CD4-positive, alpha-beta T cell treated with Interleukin-1 beta for 1 hour (primary cell): ENCODE measurements around the gene TOX2.

Experiments used
- DNase-seq, 2 donors: peaks; one replicate each; pipeline ENCODE4 v3.0.0-alpha.2; 2020 to 2022

Gene TOX2

GRCh38 chr20:43914311-43915210, at the start of gene TOX2:
TOX2 (plus strand) TSS chr20:43914852; CDS start chr20:43914892, 40 bp downstream.
- DNase-seq = peak; percentile 48 to 57

DNA sequence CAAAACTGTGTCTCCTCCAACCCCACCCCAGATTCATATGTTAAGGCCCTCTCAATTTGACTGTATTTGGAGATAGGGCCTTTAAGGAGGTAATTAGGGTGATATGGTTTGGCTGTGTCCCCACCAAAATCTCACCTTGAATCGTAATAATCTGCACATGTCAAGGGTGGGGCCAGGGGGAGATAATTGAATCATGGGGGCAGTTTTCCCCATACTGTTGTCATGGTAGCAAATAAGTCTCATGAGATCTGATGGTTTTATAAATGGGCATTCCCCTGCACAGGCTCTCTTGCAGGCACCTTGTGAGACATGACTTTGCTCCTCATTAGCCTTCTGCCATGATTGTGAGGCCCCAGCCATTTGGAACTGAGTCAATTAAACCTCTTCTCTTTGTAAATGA, 46.6 kb upstream of the TOX2 start:
- DNase-seq = no peak

DNA sequence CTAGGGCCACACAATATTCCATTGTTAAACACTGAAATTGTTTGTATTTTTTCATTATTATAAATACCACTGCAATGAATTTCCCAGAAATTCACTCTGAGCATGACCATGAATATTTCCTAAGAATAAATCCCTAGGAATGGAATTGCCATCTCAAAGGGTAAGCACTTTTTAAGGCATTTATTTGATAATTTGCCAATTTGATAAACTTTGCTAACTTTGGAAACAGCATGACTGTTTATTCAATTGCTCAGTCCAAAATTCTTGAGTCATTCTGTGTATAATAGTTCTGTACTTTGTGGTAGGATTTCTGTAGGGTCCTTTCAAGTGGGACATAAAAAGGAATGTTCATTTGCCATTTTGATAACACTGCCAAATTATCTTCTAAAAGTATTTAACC, 44.2 kb upstream of the TOX2 start:
- no peak for DNase-seq

- no peak for DNase-seq
Measured at GRCh38 chr20:43878776-43879175, 35.9 kb upstream of the TOX2 start.

- DNase-seq = no peak
Measured at GRCh38 chr20:43893930-43894329, 20.7 kb upstream of the TOX2 start.

GRCh38 chr20:43894491-43894890, 20.2 kb upstream of the TOX2 start:
- no peak for DNase-seq

- no peak for DNase-seq
Measured at GRCh38 chr20:43895235-43895634, 19.4 kb upstream of the TOX2 start.

- no peak for DNase-seq
Measured at GRCh38 chr20:43899274-43900120, 15.2 kb upstream of the TOX2 start.

DNA sequence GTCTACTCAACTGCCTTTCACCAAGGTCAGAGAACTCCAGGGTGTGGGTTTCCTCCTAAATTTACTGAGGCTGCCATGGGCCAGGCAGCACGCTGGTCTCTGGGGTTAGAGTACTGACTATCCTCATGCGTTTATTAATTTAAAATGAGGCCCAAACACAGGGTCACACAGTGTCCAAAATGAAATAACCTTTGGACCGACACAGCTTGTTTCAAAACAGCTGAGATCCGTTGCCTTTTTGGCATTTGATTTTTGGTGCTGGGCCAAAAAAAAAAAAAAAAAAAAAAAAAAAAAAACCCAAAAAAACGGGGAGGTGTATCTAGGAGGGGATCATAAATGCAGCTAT, 14.6 kb upstream of the TOX2 start:
- no peak for DNase-seq

- DNase-seq = no peak
Measured at GRCh38 chr20:43900496-43900895, 14.2 kb upstream of the TOX2 start.

GRCh38 chr20:43901296-43901695, 13.4 kb upstream of the TOX2 start:
- DNase-seq = no peak

- DNase-seq = no peak
Measured at GRCh38 chr20:43903953-43904826, 10.5 kb upstream of the TOX2 start.

DNA sequence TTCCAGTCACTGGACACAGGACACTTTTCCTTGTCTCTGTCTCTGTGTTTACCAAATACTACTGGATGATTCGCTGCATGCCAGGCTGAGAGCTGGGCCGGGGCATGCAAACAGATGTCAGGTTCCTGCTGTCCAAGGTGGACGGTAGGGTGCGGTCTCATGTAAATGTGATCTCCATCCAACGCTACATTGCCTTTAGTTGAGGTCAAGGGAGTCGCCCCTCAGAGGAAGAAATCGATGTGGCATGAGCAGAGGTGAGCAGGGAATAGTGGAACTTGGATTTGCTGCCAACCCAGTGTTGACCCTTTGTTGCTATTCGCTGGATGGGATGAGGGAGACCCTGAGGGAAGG, 9.8 kb upstream of the TOX2 start:
- no peak for DNase-seq

- DNase-seq = no peak
Measured at GRCh38 chr20:43906505-43907034, 8.1 kb upstream of the TOX2 start.

- no peak for DNase-seq
Measured at GRCh38 chr20:43909211-43909610, 5.4 kb upstream of the TOX2 start.

- DNase-seq = no peak
Measured at GRCh38 chr20:43909720-43910119, 4.9 kb upstream of the TOX2 start.

DNA sequence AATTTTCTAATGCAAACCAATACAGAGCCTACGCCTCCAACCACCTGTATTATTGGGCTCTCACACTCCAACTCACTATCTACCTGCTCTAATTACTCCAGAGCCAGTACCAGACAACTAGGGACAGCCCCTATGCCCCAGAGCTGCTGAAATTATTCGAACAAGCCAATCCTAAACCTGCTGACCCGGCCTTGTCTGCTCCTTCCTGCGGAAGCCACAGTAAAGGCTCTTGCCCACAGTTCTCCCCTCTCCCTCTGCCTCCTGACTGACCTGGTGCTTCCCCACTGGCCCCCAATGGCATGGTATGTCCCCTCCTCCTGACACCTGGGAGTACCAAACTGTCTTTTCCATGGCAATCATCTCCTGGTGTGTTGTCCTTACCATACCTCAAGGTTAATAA, 4.1 kb upstream of the TOX2 start:
- DNase-seq = no peak

GRCh38 chr20:43911066-43911465, 3.6 kb upstream of the TOX2 start:
- no peak for DNase-seq

DNA sequence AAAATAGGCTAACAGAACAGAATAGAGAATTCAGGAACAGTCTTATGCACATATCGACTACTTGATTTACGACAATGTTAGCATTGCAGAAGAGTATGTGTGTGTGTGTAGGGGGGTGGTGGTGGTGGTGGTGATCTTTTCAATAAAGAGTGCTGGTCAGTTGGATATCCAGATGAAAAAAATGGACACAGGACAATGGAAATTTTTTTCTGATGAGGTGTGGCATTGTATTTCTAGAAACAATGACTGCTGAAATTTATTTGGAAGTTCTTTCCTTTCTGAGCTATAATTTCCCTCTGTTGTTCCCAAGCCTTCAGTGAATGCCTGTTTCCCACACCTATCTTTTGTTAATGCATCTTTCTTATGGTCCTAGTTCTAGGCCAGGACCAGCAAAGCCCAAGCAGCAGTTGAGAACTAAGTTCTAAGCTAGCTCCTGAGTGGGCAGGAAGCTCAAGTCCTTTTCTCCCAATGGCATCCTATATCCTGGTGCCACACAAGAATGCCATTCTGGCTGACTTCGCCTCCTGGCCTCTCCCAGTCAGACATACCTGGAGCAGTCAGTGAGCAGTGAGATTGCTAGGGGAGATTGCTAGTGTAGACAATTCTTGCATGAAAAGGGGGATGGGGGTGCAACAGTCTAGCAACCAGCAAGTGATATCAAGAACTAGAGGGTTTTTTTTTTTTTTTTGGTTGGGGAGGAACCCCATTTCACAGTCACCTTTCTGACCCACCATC, 1.2 kb upstream of the TOX2 start:
- DNase-seq = no peak

GRCh38 chr20:43915211-43916072, 790 bp downstream of the TOX2 start:
- peak; percentile 32 to 39 for DNase-seq
